ENCODE data around the gene ANTXR1.
"Not testable (repeated sequence)": the region's sequence is repeated elsewhere in the genome, so short reads cannot be mapped to it uniquely, and the experiment has no call there.

DNA sequence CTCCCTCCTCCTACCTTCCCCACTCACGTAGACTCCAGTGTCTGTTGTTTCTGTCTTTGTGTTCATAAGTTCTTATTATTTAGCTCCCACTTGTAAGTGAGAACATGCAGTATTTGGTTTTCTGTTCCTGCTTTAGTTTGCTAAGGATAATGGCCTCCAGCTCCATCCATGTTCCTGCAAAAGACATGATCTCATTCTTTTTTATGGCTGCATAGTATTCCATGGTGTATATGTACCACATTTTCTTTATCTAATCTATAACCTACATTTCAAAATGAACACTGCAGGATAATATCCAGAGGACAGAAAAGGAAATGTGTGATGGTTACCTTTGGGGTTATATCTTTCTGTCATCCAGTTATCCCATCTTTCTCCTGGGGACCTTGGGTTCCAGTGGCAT, 218.0 kb downstream of the ANTXR1 start:
- TF ChIP-seq EZH2 (IDR thresholded peaks at IDR 0.05; ENCODE audit: low read length), result not testable (repeated sequence)
- TF ChIP-seq, protein P1, sequence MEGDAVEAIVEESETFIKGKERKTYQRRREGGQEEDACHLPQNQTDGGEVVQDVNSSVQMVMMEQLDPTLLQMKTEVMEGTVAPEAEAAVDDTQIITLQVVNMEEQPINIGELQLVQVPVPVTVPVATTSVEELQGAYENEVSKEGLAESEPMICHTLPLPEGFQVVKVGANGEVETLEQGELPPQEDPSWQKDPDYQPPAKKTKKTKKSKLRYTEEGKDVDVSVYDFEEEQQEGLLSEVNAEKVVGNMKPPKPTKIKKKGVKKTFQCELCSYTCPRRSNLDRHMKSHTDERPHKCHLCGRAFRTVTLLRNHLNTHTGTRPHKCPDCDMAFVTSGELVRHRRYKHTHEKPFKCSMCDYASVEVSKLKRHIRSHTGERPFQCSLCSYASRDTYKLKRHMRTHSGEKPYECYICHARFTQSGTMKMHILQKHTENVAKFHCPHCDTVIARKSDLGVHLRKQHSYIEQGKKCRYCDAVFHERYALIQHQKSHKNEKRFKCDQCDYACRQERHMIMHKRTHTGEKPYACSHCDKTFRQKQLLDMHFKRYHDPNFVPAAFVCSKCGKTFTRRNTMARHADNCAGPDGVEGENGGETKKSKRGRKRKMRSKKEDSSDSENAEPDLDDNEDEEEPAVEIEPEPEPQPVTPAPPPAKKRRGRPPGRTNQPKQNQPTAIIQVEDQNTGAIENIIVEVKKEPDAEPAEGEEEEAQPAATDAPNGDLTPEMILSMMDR (optimal IDR thresholded peaks at IDR 0.05 in 1 of 3, IDR thresholded peaks at IDR 0.05 in 1 of 3, conservative IDR thresholded peaks at IDR 0.05 in 1 of 3; ENCODE audit: extremely low read depth in 1 of 3, insufficient read depth in 2 of 3, low read length in 3 of 3), result not testable (repeated sequence)

All from keratinocyte (primary cell).